Measurements from ENCODE around the gene LKAAEAR1. TPM values are rescaled to one million over a fixed set of nuclear protein-coding genes. Genes with fewer than 3 reads are reported as not detected.
A peak's percentile ranks its signal among the peaks of the same experiment; 100 is the strongest.

Gene LKAAEAR1
- total RNA-seq, 4 donors from 2014 or later: not detected

- no peaks in the 10 kb centered on the region for H3K9me3 ChIP-seq
- no peak overlapping the region for H3K4me3 ChIP-seq
- H3K4me1 ChIP-seq: peaks cover 34% of the 10 kb centered on the region
- no peak for TF ChIP-seq POLR2A (IDR thresholded peaks at IDR 0.05)
- no peak for TF ChIP-seq POLR2AphosphoS5 (IDR thresholded peaks at IDR 0.05)
- no peak for TF ChIP-seq EP300 (IDR thresholded peaks at IDR 0.05)
- TF ChIP-seq, protein P1, sequence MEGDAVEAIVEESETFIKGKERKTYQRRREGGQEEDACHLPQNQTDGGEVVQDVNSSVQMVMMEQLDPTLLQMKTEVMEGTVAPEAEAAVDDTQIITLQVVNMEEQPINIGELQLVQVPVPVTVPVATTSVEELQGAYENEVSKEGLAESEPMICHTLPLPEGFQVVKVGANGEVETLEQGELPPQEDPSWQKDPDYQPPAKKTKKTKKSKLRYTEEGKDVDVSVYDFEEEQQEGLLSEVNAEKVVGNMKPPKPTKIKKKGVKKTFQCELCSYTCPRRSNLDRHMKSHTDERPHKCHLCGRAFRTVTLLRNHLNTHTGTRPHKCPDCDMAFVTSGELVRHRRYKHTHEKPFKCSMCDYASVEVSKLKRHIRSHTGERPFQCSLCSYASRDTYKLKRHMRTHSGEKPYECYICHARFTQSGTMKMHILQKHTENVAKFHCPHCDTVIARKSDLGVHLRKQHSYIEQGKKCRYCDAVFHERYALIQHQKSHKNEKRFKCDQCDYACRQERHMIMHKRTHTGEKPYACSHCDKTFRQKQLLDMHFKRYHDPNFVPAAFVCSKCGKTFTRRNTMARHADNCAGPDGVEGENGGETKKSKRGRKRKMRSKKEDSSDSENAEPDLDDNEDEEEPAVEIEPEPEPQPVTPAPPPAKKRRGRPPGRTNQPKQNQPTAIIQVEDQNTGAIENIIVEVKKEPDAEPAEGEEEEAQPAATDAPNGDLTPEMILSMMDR (IDR thresholded peaks at IDR 0.05): no peak
- H3K27ac ChIP-seq: no peak overlapping the region
- H3K27me3 ChIP-seq: no peaks in the 10 kb centered on the region
- peaks cover 38% of the 10 kb centered on the region for H3K36me3 ChIP-seq
- WGBS: 94% methylated on average over 28 of the region's 37 CpGs
- no peak for DNase-seq (ENCODE audit: low spot score in 2 of 2)
Observed at GRCh38 chr20:64073476-64074183, 10.6 kb downstream of the LKAAEAR1 start.

DNA sequence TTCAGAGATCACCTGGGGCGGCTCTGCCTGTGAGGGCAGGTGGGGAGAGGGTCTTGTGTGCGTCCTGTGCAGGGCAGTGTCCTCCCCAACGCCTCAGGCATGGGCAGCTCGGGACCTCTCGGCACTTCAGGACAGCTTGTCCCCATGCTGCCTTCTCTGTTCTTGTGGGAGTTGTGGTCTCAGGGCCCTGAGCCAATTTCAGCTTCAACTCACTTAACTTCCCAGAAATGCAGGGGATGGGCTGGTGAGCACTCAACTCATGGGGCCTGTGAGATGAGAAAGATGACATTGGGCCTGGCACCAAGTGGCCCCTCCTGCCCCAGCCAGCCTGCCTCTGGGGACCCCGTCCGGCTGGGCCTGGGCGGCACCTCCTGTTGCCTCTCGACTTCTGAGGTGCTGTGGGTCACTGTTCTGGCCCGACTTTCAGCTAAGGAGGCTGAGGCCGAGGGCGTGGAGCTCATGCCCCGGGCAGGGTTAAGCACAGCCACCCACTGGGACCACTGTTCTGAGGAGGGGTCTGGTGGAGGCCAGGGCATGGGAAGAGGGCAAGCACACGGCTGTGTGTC is 11.6 kb downstream of the LKAAEAR1 start:
- no peaks in the 10 kb centered on the region for H3K9me3 ChIP-seq
- H3K4me3 ChIP-seq: no peak overlapping the region
- no peak for DNase-seq (ENCODE audit: low spot score in 2 of 2)
- H3K27me3 ChIP-seq: no peaks in the 10 kb centered on the region
- H3K4me1 ChIP-seq: peaks cover 26% of the 10 kb centered on the region
- peaks cover 38% of the 10 kb centered on the region for H3K36me3 ChIP-seq
- 89% methylated on average over 2 of the region's 14 CpGs for WGBS
- TF ChIP-seq EP300 (IDR thresholded peaks at IDR 0.05): no peak
- TF ChIP-seq POLR2AphosphoS5 (IDR thresholded peaks at IDR 0.05): no peak
- H3K27ac ChIP-seq: no peak overlapping the region

DNA sequence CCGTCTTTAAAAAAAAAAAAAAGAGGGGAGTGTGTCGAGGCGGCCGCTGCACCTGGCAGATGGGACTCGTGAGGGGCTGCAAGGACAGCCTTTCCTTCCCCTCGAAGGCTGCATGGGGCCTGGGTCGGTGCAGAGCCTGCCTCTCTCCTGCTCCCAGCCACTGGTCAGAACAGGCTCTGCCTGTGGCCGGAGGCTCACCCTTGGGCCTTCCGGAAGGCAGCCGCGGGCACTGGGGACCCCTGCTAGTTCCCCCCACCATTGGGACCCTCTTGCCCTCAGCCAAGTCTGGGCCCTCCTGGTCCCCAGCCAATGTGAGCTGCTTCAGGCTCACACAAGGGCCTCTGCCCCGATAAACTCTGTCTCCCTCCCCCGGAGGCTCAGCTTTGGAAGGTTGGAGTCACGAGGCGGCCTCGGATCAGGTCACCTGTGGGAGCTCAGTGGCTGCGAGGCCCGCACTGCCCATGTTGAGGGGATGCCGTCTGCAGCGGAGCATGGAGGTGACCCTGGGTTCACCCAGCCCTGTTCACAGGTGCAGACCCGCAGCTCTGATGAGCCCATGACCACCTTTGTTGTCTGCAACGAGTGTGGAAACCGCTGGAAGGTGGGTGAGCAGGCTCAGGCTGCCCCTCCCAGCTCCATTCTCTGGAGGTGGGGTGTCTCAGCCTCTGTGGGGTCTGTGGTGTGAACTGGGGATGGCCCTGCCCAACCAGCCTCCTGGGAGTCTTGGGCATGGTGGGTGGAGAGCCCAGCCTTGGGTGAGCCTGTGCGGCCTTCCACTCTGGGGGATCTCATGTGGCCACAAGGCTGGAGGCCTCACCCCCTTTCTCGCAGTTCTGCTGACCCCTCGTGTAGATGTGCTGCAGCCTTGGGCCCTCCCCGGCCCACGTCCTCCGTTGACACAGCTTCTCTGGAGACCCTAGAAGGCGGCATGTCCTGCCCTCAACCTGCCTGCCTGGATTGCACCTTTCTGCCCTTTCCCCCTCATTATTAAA is 12.6 kb downstream of the LKAAEAR1 start:
- TF ChIP-seq EP300 (IDR thresholded peaks at IDR 0.05): no peak
- TF ChIP-seq POLR2A (IDR thresholded peaks at IDR 0.05): no peak
- TF ChIP-seq, protein P1 (IDR thresholded peaks at IDR 0.05): no peak
- TF ChIP-seq POLR2AphosphoS5 (IDR thresholded peaks at IDR 0.05): no peak
- H3K4me1 ChIP-seq: peaks cover 19% of the 10 kb centered on the region
- no peaks in the 10 kb centered on the region for H3K9me3 ChIP-seq
- DNase-seq (ENCODE audit: low spot score in 2 of 2): no peak
- H3K27me3 ChIP-seq: no peaks in the 10 kb centered on the region
- H3K27ac ChIP-seq: no peak overlapping the region
- 88% methylated on average over 27 of the region's 30 CpGs for WGBS
- H3K4me3 ChIP-seq: no peak overlapping the region
- H3K36me3 ChIP-seq: peaks cover 38% of the 10 kb centered on the region

DNA sequence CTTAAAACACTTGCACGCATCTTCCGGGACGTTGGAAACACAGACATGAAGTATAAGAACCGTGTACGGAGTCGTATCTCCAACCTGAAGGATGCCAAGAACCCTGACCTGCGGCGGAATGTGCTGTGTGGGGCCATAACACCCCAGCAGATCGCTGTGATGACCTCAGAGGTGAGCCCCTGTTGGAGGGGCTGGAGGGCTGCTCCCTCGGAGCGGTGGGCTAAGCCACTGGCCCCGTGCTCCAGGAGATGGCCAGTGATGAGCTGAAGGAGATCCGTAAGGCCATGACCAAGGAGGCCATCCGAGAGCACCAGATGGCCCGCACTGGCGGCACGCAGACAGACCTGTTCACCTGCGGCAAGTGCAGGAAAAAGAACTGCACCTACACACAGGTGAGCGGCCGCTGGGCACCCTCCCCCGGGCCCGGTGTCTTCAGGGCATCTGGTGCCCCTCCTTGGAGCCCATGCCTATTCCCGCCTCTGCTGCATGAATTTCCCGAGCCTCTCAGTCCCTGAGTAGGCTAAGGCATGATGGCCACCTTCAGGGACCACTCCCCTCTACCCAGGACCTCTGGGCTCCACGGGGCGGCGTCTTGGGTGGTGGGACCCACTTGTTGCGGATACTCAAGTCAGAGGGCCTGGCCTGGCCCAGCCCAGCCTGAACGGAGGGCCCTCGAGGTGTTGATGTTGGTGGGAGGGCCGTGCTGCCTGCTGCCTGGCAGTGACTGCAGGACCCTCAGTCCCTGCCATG is 13.8 kb downstream of the LKAAEAR1 start:
- Histone ChIP-seq H3K27me3 (no peaks in the 10 kb centered on the region), H3K36me3 (peaks cover 34% of the 10 kb centered on the region), H3K27ac (no peak overlapping the region), H3K9me3 (no peaks in the 10 kb centered on the region), H3K4me1 (peaks cover 19% of the 10 kb centered on the region), H3K4me3 (no peak overlapping the region)
- no peak for TF ChIP-seq POLR2A (IDR thresholded peaks at IDR 0.05)
- TF ChIP-seq, protein P1 (IDR thresholded peaks at IDR 0.05): no peak
- TF ChIP-seq EP300 (IDR thresholded peaks at IDR 0.05): no peak
- no peak for TF ChIP-seq POLR2AphosphoS5 (IDR thresholded peaks at IDR 0.05)
- no peak for DNase-seq (ENCODE audit: low spot score in 2 of 2)
- 93% methylated on average over 16 of the region's 31 CpGs for WGBS

GRCh38 chr20:64069614-64070243 is 14.5 kb downstream of the LKAAEAR1 start:
- H3K4me1 ChIP-seq: peaks cover 24% of the 10 kb centered on the region
- no peak overlapping the region for H3K4me3 ChIP-seq
- H3K27ac ChIP-seq: no peak overlapping the region
- no peaks in the 10 kb centered on the region for H3K27me3 ChIP-seq
- whole genome bisulfite sequencing: 85% methylated on average over 4 of the region's 14 CpGs
- TF ChIP-seq POLR2A (IDR thresholded peaks at IDR 0.05): no peak
- TF ChIP-seq, protein P1 (IDR thresholded peaks at IDR 0.05): peak in 1 of 2 donors; percentile 65
- H3K36me3 ChIP-seq: peaks cover 31% of the 10 kb centered on the region
- no peaks in the 10 kb centered on the region for H3K9me3 ChIP-seq
- no peak for DNase-seq (ENCODE audit: low spot score in 2 of 2)
